Measurements from ENCODE around the gene NBEA.

The NBEA gene, protein sequence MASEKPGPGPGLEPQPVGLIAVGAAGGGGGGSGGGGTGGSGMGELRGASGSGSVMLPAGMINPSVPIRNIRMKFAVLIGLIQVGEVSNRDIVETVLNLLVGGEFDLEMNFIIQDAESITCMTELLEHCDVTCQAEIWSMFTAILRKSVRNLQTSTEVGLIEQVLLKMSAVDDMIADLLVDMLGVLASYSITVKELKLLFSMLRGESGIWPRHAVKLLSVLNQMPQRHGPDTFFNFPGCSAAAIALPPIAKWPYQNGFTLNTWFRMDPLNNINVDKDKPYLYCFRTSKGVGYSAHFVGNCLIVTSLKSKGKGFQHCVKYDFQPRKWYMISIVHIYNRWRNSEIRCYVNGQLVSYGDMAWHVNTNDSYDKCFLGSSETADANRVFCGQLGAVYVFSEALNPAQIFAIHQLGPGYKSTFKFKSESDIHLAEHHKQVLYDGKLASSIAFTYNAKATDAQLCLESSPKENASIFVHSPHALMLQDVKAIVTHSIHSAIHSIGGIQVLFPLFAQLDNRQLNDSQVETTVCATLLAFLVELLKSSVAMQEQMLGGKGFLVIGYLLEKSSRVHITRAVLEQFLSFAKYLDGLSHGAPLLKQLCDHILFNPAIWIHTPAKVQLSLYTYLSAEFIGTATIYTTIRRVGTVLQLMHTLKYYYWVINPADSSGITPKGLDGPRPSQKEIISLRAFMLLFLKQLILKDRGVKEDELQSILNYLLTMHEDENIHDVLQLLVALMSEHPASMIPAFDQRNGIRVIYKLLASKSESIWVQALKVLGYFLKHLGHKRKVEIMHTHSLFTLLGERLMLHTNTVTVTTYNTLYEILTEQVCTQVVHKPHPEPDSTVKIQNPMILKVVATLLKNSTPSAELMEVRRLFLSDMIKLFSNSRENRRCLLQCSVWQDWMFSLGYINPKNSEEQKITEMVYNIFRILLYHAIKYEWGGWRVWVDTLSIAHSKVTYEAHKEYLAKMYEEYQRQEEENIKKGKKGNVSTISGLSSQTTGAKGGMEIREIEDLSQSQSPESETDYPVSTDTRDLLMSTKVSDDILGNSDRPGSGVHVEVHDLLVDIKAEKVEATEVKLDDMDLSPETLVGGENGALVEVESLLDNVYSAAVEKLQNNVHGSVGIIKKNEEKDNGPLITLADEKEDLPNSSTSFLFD (N-terminal part only)

DNA sequence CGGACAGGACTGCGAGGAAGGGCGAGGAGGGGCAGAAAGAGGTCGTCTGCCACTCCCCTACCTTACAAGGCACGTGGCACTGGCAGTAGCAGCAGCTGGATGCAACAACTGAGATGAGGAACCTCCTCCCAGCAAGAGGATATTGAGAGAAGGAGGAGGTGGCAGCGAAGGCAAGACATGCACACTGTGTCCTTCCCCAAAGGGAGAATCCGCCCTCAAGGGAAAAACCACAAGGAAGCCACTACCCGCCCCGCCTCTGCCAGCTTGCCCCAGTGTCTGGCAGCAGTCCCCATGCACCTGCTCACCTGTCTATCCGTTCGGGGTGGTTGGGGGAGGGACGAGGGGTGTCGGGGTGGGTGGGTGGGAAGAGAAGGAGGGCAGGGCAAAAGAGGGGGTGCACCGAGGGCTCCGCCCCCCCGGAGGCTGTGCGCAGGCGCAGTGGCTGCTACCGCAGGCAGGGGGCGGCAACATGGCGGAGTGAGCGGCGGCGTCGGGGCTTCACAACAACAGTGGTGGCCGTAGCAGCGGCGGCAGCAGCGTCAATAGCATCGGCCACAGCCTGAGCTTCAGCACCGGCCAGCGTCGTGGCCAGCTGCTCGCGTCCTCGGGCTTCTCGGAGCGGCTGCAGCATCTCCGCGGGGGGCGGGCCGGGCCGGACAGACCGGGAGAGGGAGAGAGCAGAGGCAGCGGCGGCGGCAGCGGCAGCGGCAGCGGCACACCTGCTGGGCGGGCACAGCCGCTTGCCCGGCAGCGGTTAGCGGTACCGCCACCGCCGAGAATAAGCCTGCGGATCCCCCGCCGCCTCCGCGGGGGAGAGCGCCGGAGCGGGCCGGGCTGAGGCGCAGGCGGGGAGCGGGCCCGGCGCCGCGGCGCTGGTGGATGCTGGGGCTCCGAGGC, at the start of gene NBEA:
Gene NBEA, plus strand, starts transcription at position 436 of the 897 bp plus-strand sequence. CDS start 551 bp downstream, outside the sequence.
- no peak within 1 kb of the TSS for H3K27ac ChIP-seq (ENCODE audit: low read depth, low read length)
- no peaks in the 10 kb centered on the region for H3K9me3 ChIP-seq (ENCODE audit: control insufficient read depth in 5 of 5, low read length in 5 of 5)
- peaks cover 0 to 13% (median 5%) of the 10 kb centered on the region in 5 donors for H3K27me3 ChIP-seq (ENCODE audit: control insufficient read depth in 5 of 5, insufficient read depth in 4 of 5, low read length in 5 of 5)
- H3K9ac ChIP-seq (ENCODE audit: low read length in 5 of 5), result peak within 1 kb of the TSS in 3 of 5 donors; percentile 62 to 75 (median 66)
- peaks cover 3 to 23% (median 15%) of the 10 kb centered on the region in 5 donors for H3K4me1 ChIP-seq (ENCODE audit: control insufficient read depth in 5 of 5, insufficient read depth in 5 of 5, low read length in 5 of 5)
- H3K36me3 ChIP-seq (ENCODE audit: control insufficient read depth in 5 of 5, insufficient read depth in 5 of 5, low read length in 5 of 5), result no peaks in the 10 kb centered on the region
- peak within 1 kb of the TSS; percentile 76 to 91 (median 86) for H3K4me3 ChIP-seq (ENCODE audit: low read depth in 1 of 5, low read length in 5 of 5)

DNA sequence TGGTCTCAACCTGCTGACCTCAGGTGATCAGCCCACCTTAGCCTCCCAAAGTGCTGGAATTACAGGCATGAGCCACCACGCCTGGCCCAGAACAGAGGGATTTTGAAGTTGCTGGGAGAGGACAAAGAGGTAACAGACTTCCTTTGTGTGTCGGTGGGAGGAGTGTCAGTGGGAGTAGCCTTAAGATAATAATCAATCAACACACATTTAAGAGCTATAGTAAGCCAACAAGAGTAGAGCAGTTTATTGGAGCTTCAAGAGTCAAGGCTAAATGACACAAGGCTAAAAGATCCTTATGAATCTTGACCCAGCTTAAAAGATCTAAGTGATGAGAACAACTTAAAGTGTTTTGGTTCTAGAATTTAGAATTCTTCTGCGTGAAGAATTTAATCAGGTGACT, 47.3 kb upstream of the NBEA start:
- Histone ChIP-seq H3K27me3 (ENCODE audit: control insufficient read depth in 5 of 5, insufficient read depth in 4 of 5, low read length in 5 of 5) (no peaks in the 10 kb centered on the region), H3K27ac (ENCODE audit: low read depth, low read length) (no peak overlapping the region), H3K9ac (ENCODE audit: low read length in 5 of 5) (no peak overlapping the region), H3K4me1 (ENCODE audit: control insufficient read depth in 5 of 5, insufficient read depth in 5 of 5, low read length in 5 of 5) (no peaks in the 10 kb centered on the region), H3K36me3 (ENCODE audit: control insufficient read depth in 5 of 5, insufficient read depth in 5 of 5, low read length in 5 of 5) (no peaks in the 10 kb centered on the region), H3K4me3 (ENCODE audit: low read depth in 1 of 5, low read length in 5 of 5) (no peak overlapping the region), H3K9me3 (ENCODE audit: control insufficient read depth in 5 of 5, low read length in 5 of 5) (no peaks in the 10 kb centered on the region)

DNA sequence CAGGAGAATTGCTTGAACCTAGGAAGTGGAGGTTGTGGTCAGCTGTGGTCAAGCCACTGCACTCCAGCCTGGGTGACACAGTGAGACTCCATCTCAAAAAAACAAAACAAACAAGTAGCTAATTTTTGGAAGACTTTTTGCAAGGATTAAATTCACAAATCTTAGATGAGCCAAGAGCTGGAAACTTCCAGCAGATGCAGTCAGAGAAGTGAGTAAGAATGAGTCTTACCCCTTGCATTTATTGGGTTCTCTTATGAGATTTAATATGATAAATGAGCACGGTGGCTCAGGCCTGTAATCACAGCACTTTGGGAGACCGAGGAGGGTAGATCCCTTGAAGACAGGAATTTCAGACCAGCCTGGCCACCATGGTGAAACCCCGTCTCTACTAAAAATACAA, 44.9 kb upstream of the NBEA start:
- Histone ChIP-seq H3K36me3 (ENCODE audit: control insufficient read depth in 5 of 5, insufficient read depth in 5 of 5, low read length in 5 of 5) (no peaks in the 10 kb centered on the region), H3K9me3 (ENCODE audit: control insufficient read depth in 5 of 5, low read length in 5 of 5) (no peaks in the 10 kb centered on the region), H3K27me3 (ENCODE audit: control insufficient read depth in 5 of 5, insufficient read depth in 4 of 5, low read length in 5 of 5) (no peaks in the 10 kb centered on the region), H3K4me3 (ENCODE audit: low read depth in 1 of 5, low read length in 5 of 5) (no peak overlapping the region), H3K4me1 (ENCODE audit: control insufficient read depth in 5 of 5, insufficient read depth in 5 of 5, low read length in 5 of 5) (no peaks in the 10 kb centered on the region), H3K27ac (ENCODE audit: low read depth, low read length) (no peak overlapping the region), H3K9ac (ENCODE audit: low read length in 5 of 5) (no peak overlapping the region)

DNA sequence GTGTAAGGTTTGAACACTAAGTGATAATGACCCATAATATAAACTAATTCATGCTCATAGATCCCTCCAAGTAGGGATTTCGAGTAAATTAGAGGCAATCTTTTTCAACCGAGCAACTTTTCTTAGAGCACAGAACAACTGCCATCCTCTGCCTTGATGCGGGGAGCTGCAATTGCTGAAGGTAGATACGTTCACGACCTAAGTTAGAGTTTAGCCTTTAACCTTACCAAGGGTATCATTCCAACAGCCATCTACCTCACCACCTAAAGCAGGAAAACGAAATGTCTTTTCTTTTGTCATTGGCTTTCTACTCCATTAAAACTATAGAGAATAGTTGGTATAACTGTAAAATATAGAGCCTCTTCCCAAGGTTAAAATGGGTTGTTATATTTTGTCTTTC, 42.2 kb upstream of the NBEA start:
- Histone ChIP-seq H3K4me3 (ENCODE audit: low read depth in 1 of 5, low read length in 5 of 5) (no peak overlapping the region), H3K36me3 (ENCODE audit: control insufficient read depth in 5 of 5, insufficient read depth in 5 of 5, low read length in 5 of 5) (no peaks in the 10 kb centered on the region), H3K27ac (ENCODE audit: low read depth, low read length) (no peak overlapping the region), H3K9ac (ENCODE audit: low read length in 5 of 5) (no peak overlapping the region), H3K9me3 (ENCODE audit: control insufficient read depth in 5 of 5, low read length in 5 of 5) (no peaks in the 10 kb centered on the region), H3K27me3 (ENCODE audit: control insufficient read depth in 5 of 5, insufficient read depth in 4 of 5, low read length in 5 of 5) (no peaks in the 10 kb centered on the region), H3K4me1 (ENCODE audit: control insufficient read depth in 5 of 5, insufficient read depth in 5 of 5, low read length in 5 of 5) (no peaks in the 10 kb centered on the region)

DNA sequence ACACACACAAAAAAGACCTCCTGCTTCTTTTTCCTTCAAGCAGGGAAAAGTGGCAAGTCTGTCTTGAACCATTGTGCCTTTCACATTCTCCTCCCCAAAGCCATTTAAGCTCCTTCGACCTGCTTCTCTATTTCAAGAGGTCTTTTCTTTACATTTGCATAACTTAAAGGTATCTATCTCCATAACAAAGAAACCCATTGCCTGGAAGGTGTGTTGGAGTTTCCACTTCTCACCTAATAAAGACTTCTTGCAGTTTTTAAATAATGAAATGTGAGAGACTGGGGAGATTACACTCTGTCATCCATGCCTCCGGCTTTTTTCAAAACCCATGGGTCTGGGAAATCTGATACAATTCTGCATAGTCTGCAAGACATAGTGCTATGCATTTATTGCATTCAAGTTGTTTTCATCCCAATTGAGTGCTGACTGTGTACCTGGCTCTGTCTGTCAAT, 41.8 kb upstream of the NBEA start:
- Histone ChIP-seq H3K4me3 (ENCODE audit: low read depth in 1 of 5, low read length in 5 of 5) (no peak overlapping the region), H3K36me3 (ENCODE audit: control insufficient read depth in 5 of 5, insufficient read depth in 5 of 5, low read length in 5 of 5) (no peaks in the 10 kb centered on the region), H3K27me3 (ENCODE audit: control insufficient read depth in 5 of 5, insufficient read depth in 4 of 5, low read length in 5 of 5) (no peaks in the 10 kb centered on the region), H3K4me1 (ENCODE audit: control insufficient read depth in 5 of 5, insufficient read depth in 5 of 5, low read length in 5 of 5) (no peaks in the 10 kb centered on the region), H3K9ac (ENCODE audit: low read length in 5 of 5) (no peak overlapping the region), H3K27ac (ENCODE audit: low read depth, low read length) (no peak overlapping the region), H3K9me3 (ENCODE audit: control insufficient read depth in 5 of 5, low read length in 5 of 5) (no peaks in the 10 kb centered on the region)

DNA sequence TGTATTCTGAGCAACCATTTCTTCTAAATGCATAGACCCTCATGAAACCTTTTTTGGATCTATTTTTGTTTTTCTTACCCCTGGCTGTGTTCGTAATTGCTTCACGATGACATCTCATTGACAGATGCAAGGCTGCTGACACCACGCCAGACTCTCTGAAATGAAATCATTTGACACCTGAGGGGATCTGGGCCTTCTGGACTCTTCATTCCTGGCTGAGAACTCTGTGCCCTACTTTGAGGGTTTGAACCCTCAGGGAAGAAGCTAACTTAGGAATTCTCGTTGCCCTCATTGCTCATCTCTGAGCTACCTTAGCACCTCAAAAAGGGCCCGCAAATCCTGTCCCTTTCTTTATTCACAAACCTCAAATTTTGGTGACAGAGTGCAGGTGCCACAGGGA, 40.5 kb upstream of the NBEA start:
- no peaks in the 10 kb centered on the region for H3K9me3 ChIP-seq (ENCODE audit: control insufficient read depth in 5 of 5, low read length in 5 of 5)
- no peak overlapping the region for H3K27ac ChIP-seq (ENCODE audit: low read depth, low read length)
- no peaks in the 10 kb centered on the region for H3K4me1 ChIP-seq (ENCODE audit: control insufficient read depth in 5 of 5, insufficient read depth in 5 of 5, low read length in 5 of 5)
- no peaks in the 10 kb centered on the region for H3K36me3 ChIP-seq (ENCODE audit: control insufficient read depth in 5 of 5, insufficient read depth in 5 of 5, low read length in 5 of 5)
- H3K27me3 ChIP-seq (ENCODE audit: control insufficient read depth in 5 of 5, insufficient read depth in 4 of 5, low read length in 5 of 5), result no peaks in the 10 kb centered on the region
- H3K9ac ChIP-seq (ENCODE audit: low read length in 5 of 5), result no peak overlapping the region
- H3K4me3 ChIP-seq (ENCODE audit: low read depth in 1 of 5, low read length in 5 of 5), result no peak overlapping the region

DNA sequence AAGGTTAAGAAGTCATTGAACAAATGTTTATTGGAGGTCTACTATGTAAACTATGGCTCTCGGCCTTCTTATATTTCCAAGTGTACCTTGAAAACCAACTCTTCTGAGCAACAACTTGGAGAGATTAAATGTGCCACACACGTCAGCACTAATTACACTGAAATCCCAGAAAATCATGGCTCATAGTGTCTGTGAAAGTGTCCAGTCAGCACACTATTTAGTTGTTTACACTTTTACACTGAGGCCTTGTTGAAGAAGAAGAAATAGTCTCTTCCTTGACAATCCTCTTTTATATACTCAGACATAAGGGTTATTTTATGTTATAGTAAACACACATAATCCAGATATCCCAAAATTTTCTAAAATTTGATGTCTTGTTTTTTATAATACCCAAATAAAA, 30.9 kb upstream of the NBEA start:
- no peak overlapping the region for H3K27ac ChIP-seq (ENCODE audit: low read depth, low read length)
- no peak overlapping the region for H3K9ac ChIP-seq (ENCODE audit: low read length in 5 of 5)
- H3K27me3 ChIP-seq (ENCODE audit: control insufficient read depth in 5 of 5, insufficient read depth in 4 of 5, low read length in 5 of 5), result peaks cover 0 to 6% (median 0%) of the 10 kb centered on the region in 5 donors
- H3K9me3 ChIP-seq (ENCODE audit: control insufficient read depth in 5 of 5, low read length in 5 of 5), result no peaks in the 10 kb centered on the region
- no peaks in the 10 kb centered on the region for H3K4me1 ChIP-seq (ENCODE audit: control insufficient read depth in 5 of 5, insufficient read depth in 5 of 5, low read length in 5 of 5)
- no peak overlapping the region for H3K4me3 ChIP-seq (ENCODE audit: low read depth in 1 of 5, low read length in 5 of 5)
- H3K36me3 ChIP-seq (ENCODE audit: control insufficient read depth in 5 of 5, insufficient read depth in 5 of 5, low read length in 5 of 5), result no peaks in the 10 kb centered on the region

DNA sequence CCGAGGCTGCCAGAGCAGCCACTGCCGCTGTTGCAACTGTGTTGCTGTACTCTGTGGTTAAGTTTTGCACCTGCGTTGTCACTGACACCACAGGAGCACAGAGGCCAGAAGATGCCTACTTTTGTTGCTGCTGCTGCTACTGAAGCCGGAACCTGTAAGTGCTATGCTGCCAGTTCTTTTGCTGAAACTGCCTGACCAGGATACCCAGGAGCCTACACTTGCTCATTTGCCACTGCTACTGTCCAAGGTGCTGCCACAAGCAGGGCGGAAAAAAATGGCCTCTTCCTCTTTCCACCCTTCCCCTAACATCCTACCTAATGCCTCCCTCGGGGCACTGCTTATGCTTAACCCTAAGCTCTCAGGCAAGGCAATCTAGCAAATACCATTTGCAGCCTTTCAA, 29.0 kb upstream of the NBEA start:
- H3K27me3 ChIP-seq (ENCODE audit: control insufficient read depth in 5 of 5, insufficient read depth in 4 of 5, low read length in 5 of 5), result peaks cover 0 to 6% (median 0%) of the 10 kb centered on the region in 5 donors
- no peaks in the 10 kb centered on the region for H3K36me3 ChIP-seq (ENCODE audit: control insufficient read depth in 5 of 5, insufficient read depth in 5 of 5, low read length in 5 of 5)
- H3K27ac ChIP-seq (ENCODE audit: low read depth, low read length), result no peak overlapping the region
- no peaks in the 10 kb centered on the region for H3K4me1 ChIP-seq (ENCODE audit: control insufficient read depth in 5 of 5, insufficient read depth in 5 of 5, low read length in 5 of 5)
- no peak overlapping the region for H3K4me3 ChIP-seq (ENCODE audit: low read depth in 1 of 5, low read length in 5 of 5)
- no peak overlapping the region for H3K9ac ChIP-seq (ENCODE audit: low read length in 5 of 5)
- no peaks in the 10 kb centered on the region for H3K9me3 ChIP-seq (ENCODE audit: control insufficient read depth in 5 of 5, low read length in 5 of 5)

DNA sequence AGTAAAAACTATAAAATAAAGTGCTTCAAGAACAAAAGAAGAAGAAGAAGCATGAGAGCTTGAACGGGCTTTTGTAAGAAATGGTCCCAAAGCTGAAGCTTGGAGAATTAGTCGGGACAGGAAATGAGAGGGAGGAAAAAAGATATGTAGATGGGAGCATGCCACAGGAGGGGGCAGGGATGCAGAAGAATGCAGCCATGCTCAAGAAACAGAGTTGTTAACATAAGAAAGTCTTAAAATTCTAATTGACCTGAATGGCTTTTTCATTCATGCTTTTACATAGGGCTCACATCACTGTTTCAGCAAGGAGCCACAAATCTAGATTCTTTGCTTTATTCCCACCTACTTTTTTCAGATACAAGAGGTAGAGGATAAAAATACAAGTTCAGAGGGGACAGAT, 27.7 kb upstream of the NBEA start:
- H3K9ac ChIP-seq (ENCODE audit: low read length in 5 of 5), result no peak overlapping the region
- H3K27me3 ChIP-seq (ENCODE audit: control insufficient read depth in 5 of 5, insufficient read depth in 4 of 5, low read length in 5 of 5), result peaks cover 0 to 6% (median 0%) of the 10 kb centered on the region in 5 donors
- H3K4me3 ChIP-seq (ENCODE audit: low read depth in 1 of 5, low read length in 5 of 5), result no peak overlapping the region
- no peaks in the 10 kb centered on the region for H3K9me3 ChIP-seq (ENCODE audit: control insufficient read depth in 5 of 5, low read length in 5 of 5)
- no peak overlapping the region for H3K27ac ChIP-seq (ENCODE audit: low read depth, low read length)
- H3K36me3 ChIP-seq (ENCODE audit: control insufficient read depth in 5 of 5, insufficient read depth in 5 of 5, low read length in 5 of 5), result no peaks in the 10 kb centered on the region
- H3K4me1 ChIP-seq (ENCODE audit: control insufficient read depth in 5 of 5, insufficient read depth in 5 of 5, low read length in 5 of 5), result no peaks in the 10 kb centered on the region

All from subcutaneous abdominal adipose tissue (tissue), 5 donors.